Activated CD8-positive, alpha-beta T cell treated with anti-CD3 and anti-CD28 coated beads, Interleukin-2, amount 10 ng/mL, durations not matched to agents 7 days and 5 days (primary cell): ENCODE measurements around the gene CROCC. TPM values are rescaled to one million over a fixed set of nuclear protein-coding genes. Genes with fewer than 3 reads are reported as not detected.
A peak's percentile ranks its signal among the peaks of the same experiment; 100 is the strongest.

Experiments
- ATAC-seq: fragments of 150-1000 bp; cut with Tn5 transposase; one replicate; pipeline ENCODE4 v1.10.0; 2021; ENCODE audit warnings: moderate library complexity
- CTCF ChIA-PET: fragments of 350-600 bp; sonication (Branson Sonifier 250); formaldehyde crosslinking; loops from one replicate; lab custom pipeline; 2021; ENCODE audit warnings: antibody characterized with exemption; lab: Charles Lee
- POLR2A ChIA-PET: fragments of 350-600 bp; sonication (Branson Sonifier 250); formaldehyde crosslinking; loops from one replicate; lab custom pipeline; 2021; ENCODE audit warnings: antibody characterized with exemption; lab: Charles Lee
- DNase-seq: peaks from one replicate; pipeline ENCODE4 v3.0.0-alpha.2; 2020
- H3K27ac Mint-ChIP-seq: one replicate; pipeline ENCODE4 v1.8.0; 2021; ENCODE audit warnings: mild to moderate bottlenecking, mixed read lengths
- H3K27me3 Mint-ChIP-seq: one replicate; pipeline ENCODE4 v1.8.0; 2021; ENCODE audit warnings: low read depth, mixed read lengths
- H3K36me3 Mint-ChIP-seq: one replicate; pipeline ENCODE4 v1.8.0; 2021; ENCODE audit warnings: low read depth, mixed read lengths
- H3K4me1 Mint-ChIP-seq: one replicate; pipeline ENCODE4 v1.8.0; 2021; ENCODE audit warnings: low read depth, mixed read lengths
- H3K4me3 Mint-ChIP-seq: one replicate; pipeline ENCODE4 v1.8.0; 2021; ENCODE audit warnings: mild to moderate bottlenecking, mixed read lengths
- H3K9me3 Mint-ChIP-seq: one replicate; pipeline ENCODE4 v1.8.0; 2022; ENCODE audit warnings: mixed read lengths; ENCODE audit not compliant: insufficient read depth
- total RNA-seq, 2 experiments: library from RNA; stranded (reverse); gene quantifications; one replicate each; pipeline ENCODE4 v1.2.3, GENCODE V29; 2021

Gene CROCC
- total RNA-seq, 2 experiments from 2014 or later, result 31.7 to 33.1 TPM

DNA sequence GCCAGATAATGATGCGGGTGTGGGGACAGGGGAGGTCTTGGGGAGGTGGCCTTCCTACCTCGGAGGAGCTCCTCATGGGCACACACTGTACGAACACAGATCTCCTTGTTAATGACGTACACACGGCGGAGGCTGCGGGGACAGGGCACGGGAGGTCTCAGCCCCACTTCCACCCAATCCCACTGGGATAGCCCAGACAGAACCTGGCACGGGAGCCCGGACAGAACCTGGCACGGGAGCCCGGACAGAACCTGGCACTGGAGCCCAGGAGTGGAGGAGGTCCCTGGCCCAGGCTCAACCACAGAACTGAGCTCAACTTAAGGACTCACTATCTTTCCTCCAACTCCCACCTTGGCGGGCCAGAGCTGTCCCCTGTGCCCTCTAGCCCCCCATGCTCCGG, 53.5 kb downstream of the CROCC start:
- Mint-ChIP-seq H3K9me3 (no peaks in the 10 kb centered on the region), H3K4me1 (no peaks in the 10 kb centered on the region), H3K36me3 (no peaks in the 10 kb centered on the region), H3K27ac (no peak overlapping the region), H3K27me3 (peaks cover 5% of the 10 kb centered on the region), H3K4me3 (no peak overlapping the region)
- no peak for ATAC-seq
- ChIA-PET CTCF (interaction anchor here (1.2 kb wide), 1 partner anchor 15 kb away, joined by 5 read pairs; no protein-coding TSS in a partner anchor), POLR2A (no interaction called here)
- DNase-seq, result no peak

DNA sequence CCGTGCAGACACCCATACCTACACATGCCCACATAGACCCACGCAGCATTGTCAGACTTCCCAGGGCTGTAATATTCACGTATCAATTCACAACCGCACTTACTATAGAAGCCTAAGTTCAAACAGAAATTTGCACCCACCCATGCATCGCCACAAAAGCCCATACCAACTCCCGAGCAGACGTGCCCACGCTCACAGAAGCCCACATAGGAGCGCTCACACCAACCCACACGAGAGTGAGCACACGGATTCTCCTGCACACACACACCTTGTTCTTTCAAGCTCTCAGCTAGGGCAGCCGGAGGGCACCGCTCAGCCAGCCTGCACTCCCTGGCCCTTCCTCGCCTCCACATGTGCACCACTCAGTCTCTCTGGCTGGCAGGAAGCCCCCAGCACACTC, 54.1 kb downstream of the CROCC start:
- ATAC-seq (no peak), DNase-seq (no peak)
- H3K4me3 Mint-ChIP-seq, result no peak overlapping the region
- ChIA-PET CTCF (interaction anchor here (1.0 to 1.2 kb wide), 3 partner anchors 14 to 16 kb away, joined by 3 to 5 read pairs (median 4); no protein-coding TSS in a partner anchor), POLR2A (interaction anchor here (0.5 kb wide), 1 partner anchor 41 kb away, joined by 3 read pairs; no protein-coding TSS in a partner anchor)
- H3K27me3 Mint-ChIP-seq, result peaks cover 7% of the 10 kb centered on the region
- peaks cover 3% of the 10 kb centered on the region for H3K4me1 Mint-ChIP-seq
- H3K9me3 Mint-ChIP-seq, result no peaks in the 10 kb centered on the region
- no peak overlapping the region for H3K27ac Mint-ChIP-seq
- no peaks in the 10 kb centered on the region for H3K36me3 Mint-ChIP-seq

DNA sequence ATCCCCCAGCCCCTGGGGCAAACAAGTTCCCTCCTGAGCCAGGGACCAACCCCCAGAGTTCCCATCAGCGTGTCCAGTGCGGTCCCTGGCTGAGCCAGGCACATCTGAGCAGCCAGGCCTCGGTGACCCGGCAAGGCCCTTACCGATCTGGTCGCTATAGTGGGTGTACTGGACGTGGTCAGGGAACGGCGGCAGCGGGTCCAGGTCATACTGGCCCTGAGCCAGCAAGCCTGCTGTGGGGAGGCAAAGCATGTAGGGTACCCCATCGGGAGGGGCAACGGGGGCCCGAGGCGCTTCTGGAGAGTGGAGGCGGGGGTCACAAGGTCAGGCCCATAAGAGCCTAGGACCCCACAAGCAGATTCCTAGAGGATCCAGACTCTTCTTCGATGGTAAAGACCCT, 55.2 kb downstream of the CROCC start:
- H3K27ac Mint-ChIP-seq, result no peak overlapping the region
- ChIA-PET POLR2A (no interaction called here), CTCF (interaction anchor here (1.0 kb wide), 2 partner anchors 16 to 17 kb away, joined by 3 to 4 read pairs; no protein-coding TSS in a partner anchor)
- H3K27me3 Mint-ChIP-seq, result peaks cover 17% of the 10 kb centered on the region
- H3K9me3 Mint-ChIP-seq, result no peaks in the 10 kb centered on the region
- DNase-seq (no peak), ATAC-seq (no peak)
- peaks cover 9% of the 10 kb centered on the region for H3K4me1 Mint-ChIP-seq
- H3K4me3 Mint-ChIP-seq, result no peak overlapping the region
- H3K36me3 Mint-ChIP-seq, result no peaks in the 10 kb centered on the region

DNA sequence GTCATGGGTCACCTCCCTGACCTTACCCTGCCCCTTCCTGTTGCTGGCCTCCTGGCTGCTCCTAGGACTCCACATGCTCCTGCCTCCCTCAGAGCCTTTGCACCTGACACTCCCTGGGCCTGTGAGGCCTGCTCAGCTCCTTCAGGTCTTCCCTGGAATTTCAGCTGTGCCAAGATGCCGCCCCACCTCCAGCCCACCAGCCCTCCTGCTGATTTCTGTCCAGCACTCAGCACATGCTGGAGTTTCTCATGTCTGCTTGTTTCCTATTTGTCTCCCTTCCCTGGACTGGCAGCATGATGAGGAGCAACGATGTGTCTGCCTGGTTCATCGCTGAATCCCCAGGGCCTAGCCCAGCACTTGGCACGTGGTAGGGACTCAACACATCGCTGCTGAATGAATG, 55.6 kb downstream of the CROCC start:
- no peak for ATAC-seq
- peaks cover 9% of the 10 kb centered on the region for H3K4me1 Mint-ChIP-seq

DNA sequence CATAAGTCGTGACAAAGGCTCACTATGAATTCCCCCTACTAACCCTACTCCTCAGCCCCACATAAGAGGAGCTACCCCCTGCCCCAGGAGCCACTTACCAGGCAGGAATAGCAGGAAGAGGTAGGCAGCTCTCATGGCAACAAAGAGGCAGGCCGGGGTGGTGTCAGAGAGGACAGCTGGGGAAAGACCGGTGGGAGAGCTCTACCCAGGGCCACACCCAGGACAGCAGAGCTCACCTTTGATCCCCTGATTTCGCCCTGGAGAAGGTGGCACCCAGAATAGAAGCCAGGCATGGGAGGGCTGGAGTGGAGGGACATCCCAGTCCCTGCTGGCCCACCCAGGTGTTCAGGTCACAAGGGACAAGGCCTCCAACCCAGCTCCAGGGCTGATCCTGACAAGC, 56.4 kb downstream of the CROCC start:
- H3K9me3 Mint-ChIP-seq, result no peaks in the 10 kb centered on the region
- ATAC-seq (no peak), DNase-seq (no peak)
- peaks cover 20% of the 10 kb centered on the region for H3K27me3 Mint-ChIP-seq
- no peak overlapping the region for H3K4me3 Mint-ChIP-seq
- H3K27ac Mint-ChIP-seq, result no peak overlapping the region
- ChIA-PET POLR2A (interaction anchor here (0.8 kb wide), 1 partner anchor 36 kb away, joined by 3 read pairs; no protein-coding TSS in a partner anchor), CTCF (interaction anchor here (0.7 to 2.4 kb wide), 2 partner anchors 11 to 17 kb away, joined by 3 to 16 read pairs; no protein-coding TSS in a partner anchor)
- H3K36me3 Mint-ChIP-seq, result no peaks in the 10 kb centered on the region
- peaks cover 9% of the 10 kb centered on the region for H3K4me1 Mint-ChIP-seq

More for the DNA sequence above, 55.6 kb downstream of the CROCC start:
- Mint-ChIP-seq H3K9me3 (no peaks in the 10 kb centered on the region), H3K36me3 (no peaks in the 10 kb centered on the region), H3K27ac (no peak overlapping the region), H3K27me3 (peaks cover 17% of the 10 kb centered on the region), H3K4me3 (no peak overlapping the region)
- no peak for DNase-seq
- POLR2A ChIA-PET, result interaction anchor here (0.8 kb wide), 1 partner anchor 37 kb away, joined by 3 read pairs; no protein-coding TSS in a partner anchor
- CTCF ChIA-PET, result interaction anchor here (2.4 kb wide), 1 partner anchor 17 kb away, joined by 16 read pairs; no protein-coding TSS in a partner anchor

DNA sequence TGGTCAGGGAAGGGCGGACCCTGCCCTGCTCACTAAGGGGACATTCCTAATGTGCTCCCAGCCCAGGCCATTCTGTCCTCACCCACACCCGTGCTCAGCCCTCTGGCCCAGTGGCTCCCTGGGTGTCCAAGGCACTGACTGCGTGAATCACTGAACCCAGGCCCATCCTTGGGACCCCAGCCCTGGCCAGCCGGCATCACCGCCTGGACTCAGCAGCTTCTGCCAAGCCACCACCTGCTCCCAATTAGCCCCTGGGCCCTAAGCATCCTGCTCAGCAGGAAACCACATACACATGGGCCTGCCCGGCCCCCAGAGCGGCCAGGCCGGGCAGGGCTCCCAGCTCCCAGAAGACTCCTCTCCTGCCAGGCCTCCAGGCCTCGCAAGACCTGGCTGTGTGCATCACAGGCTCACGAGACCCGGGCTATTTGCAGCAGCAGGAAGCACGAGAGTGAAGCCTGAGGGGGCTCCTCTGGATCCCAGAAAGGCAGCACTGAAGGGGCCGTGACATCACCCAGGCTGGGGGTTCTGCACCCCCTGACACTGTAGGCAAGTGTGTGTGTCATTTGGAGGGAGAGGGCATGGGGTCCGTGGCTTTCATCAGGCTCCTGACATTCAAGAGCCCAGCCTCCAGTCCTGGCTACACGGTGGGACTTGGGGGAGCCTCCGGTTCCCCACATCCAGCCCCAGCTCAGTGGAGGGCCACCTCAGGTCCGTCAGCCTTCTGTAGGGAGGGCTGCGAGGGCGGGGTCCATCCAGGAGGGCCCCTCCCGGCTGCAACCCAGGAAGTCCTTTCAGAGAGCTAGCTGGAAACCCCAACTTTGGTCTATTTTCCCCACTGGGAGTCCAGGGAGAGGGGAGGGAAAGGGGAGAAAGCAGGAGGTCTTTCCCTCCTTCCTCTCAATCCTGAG, 57.1 kb downstream of the CROCC start:
- ATAC-seq, result no peak
- Mint-ChIP-seq H3K9me3 (no peaks in the 10 kb centered on the region), H3K36me3 (no peaks in the 10 kb centered on the region), H3K4me3 (no peak overlapping the region), H3K27me3 (peaks cover 20% of the 10 kb centered on the region), H3K4me1 (peaks cover 9% of the 10 kb centered on the region), H3K27ac (no peak overlapping the region)
- CTCF ChIA-PET, result interaction anchor here (2.4 kb wide), 1 partner anchor 18 kb away, joined by 16 read pairs; no protein-coding TSS in a partner anchor
- DNase-seq, result no peak
- POLR2A ChIA-PET, result interaction anchor here (0.8 kb wide), 1 partner anchor 35 kb away, joined by 3 read pairs; no protein-coding TSS in a partner anchor

DNA sequence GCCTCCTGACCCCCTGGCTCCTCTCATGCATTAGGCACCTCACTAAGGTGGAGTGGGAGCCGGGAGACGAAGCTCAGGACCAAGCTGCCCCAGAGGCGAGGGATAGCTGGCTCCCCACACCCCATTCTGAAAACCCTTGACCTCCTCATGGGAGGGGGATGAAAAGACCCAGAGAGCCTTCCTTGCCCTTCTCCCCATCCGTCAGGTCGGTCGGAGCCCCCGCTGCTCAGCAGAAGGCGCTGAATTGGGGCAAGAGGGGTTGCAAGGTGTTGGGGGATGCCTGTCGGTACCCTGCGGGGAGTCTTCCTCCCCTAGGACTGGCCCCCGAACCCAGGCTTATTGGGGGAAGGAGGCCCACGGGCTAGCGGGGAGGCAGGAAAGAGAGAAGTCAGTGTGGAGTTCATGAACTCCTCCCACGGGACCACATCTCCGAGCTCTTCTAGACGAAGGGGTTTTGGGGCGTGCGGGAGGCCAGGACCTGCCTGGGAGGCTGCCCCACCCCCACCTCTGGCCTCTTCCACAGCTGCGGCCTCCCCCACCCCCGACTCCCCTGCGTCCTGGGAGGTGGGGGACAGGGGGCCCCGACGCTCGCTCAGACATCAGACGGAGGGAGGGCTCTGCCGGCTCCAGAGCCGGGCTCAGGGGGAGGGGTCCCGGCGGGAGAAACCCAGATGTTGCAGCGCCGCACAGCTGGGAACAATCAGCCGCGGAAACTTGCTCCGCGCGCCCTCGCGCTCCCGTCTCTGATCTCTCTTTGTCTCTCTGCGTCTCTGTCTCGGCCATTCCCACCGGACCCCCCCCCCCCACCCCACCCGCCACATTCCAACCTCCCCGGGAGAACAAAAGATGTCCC, 58.0 kb downstream of the CROCC start:
- no peaks in the 10 kb centered on the region for H3K9me3 Mint-ChIP-seq
- DNase-seq, result no peak
- ATAC-seq, result no peak
- no peaks in the 10 kb centered on the region for H3K36me3 Mint-ChIP-seq
- no peak overlapping the region for H3K4me3 Mint-ChIP-seq
- CTCF ChIA-PET, result interaction anchor here (0.7 to 2.4 kb wide), 2 partner anchors 19 to 68 kb away, joined by 3 to 16 read pairs; no protein-coding TSS in a partner anchor
- H3K27me3 Mint-ChIP-seq, result peaks cover 20% of the 10 kb centered on the region
- peaks cover 9% of the 10 kb centered on the region for H3K4me1 Mint-ChIP-seq
- POLR2A ChIA-PET, result no interaction called here
- no peak overlapping the region for H3K27ac Mint-ChIP-seq

DNA sequence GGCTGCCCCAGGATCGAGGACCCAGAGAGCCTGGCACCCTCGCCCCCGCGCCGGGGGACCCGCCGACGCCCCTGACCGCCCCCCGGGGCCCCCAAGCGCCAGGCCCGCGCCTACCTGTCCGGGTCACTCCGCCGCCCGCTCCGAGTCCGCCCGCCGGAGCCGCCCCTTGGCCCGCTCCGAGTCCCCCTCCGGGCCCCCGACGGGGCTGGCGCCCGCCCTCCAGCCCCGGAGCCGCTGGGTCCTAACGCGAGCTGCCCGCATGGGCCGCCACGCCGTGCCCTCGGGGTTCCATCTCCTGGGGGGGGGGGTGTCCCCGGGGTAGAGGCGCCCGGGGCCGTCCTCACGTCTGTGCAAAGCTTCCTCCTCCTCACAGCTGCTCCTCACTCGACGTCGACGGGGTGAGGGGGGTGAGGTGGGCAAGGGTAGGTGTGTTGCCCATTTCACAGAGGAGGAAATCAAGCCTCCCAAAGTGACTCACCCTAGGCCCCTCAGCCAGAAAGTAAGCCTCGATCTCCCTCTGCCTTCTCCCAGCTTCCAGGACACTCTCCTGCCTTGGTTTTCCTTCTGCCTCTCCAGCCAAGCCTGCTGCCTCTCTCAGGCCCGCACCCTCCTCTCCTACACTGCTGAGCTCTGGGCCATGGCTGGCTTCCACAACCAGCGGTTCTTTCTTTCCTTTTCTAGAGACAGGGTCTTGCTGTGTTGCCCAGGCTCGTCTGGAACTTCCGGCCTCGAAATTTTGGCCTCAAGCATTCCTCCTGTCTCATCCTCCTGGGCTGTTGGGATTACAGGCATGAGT, 58.9 kb downstream of the CROCC start, which contains the start of gene MFAP2:
MFAP2 (minus strand) TSS at position 148 of the 796 bp plus-strand sequence. CDS start 2,347 bp downstream, outside the sequence.
- DNase-seq (no peak), ATAC-seq (peak; percentile 29)
- Mint-ChIP-seq H3K4me1 (peaks cover 9% of the 10 kb centered on the region), H3K36me3 (no peaks in the 10 kb centered on the region), H3K4me3 (no peak within 1 kb of the TSS), H3K9me3 (no peaks in the 10 kb centered on the region), H3K27ac (no peak within 1 kb of the TSS), H3K27me3 (peaks cover 20% of the 10 kb centered on the region)
- ChIA-PET POLR2A (no interaction called here), CTCF (interaction anchor here (0.7 to 0.9 kb wide), 2 partner anchors 59 to 67 kb away, joined by 3 read pairs; partner anchors contain the start of gene CROCC)

DNA sequence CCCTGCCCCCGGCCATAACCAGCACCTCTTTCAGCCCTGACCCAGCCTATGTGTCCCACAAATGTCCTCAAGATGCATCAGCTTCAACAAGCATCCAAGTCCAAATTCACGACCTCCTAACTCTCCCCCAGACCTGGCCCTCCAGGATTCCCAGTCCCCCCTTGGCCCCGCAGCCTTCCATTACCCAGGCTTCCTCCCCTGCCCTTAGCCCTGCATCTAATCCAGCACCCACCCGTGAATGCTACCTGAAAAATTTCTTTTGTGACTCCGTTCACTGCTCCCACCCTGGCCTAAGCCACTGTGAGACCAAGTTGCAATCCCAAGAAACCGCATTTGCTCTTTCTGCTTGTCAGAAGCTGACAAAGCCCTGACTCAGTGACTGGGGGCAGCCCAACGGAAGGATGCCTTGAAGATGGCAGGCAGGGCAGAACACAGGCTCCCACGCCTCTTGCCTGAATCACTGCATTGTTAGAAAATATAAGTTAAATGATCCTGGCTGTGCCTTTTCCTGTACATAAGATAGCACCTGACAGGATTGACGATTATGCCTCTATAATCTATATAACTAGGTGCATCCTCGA, 59.6 kb downstream of the CROCC start:
- Mint-ChIP-seq H3K36me3 (no peaks in the 10 kb centered on the region), H3K9me3 (no peaks in the 10 kb centered on the region), H3K27me3 (peaks cover 20% of the 10 kb centered on the region), H3K27ac (no peak overlapping the region), H3K4me3 (no peak overlapping the region), H3K4me1 (peaks cover 9% of the 10 kb centered on the region)
- ChIA-PET POLR2A (no interaction called here), CTCF (interaction anchor here (0.8 to 0.9 kb wide), 2 partner anchors 39 to 59 kb away, joined by 3 to 4 read pairs; partner anchors contain the start of gene CROCC)
- ATAC-seq, result no peak
- no peak for DNase-seq

DNA sequence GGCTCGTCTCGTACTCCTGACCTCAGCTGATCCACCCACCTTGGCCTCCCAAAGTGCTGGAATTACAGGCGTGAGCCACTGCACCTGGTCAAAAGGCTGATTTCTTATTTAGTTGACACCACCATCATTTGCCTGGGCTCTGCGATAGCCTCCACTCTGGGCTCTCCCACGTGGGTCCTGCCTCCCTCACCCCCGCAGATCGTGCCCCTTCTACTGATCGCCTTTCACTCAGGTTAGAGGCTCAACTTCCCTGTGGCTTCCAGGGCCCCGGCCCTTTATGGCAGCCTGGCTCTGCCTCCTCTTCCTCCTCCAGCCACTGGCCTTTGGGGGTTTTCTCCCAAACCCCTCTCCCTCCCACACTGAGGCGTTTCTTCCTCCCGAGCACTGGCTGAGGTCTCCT, 61.2 kb downstream of the CROCC start:
- peaks cover 2% of the 10 kb centered on the region for H3K36me3 Mint-ChIP-seq
- ATAC-seq, result no peak
- H3K27ac Mint-ChIP-seq, result no peak overlapping the region
- DNase-seq, result no peak
- ChIA-PET CTCF (no interaction called here), POLR2A (interaction anchor here (0.7 kb wide), 1 partner anchor 36 kb away, joined by 4 read pairs; no protein-coding TSS in a partner anchor)
- H3K9me3 Mint-ChIP-seq, result no peaks in the 10 kb centered on the region
- peaks cover 9% of the 10 kb centered on the region for H3K4me1 Mint-ChIP-seq
- no peak overlapping the region for H3K4me3 Mint-ChIP-seq
- H3K27me3 Mint-ChIP-seq, result peaks cover 20% of the 10 kb centered on the region
